Putamen (tissue), 1 donor: ENCODE results near the gene MALRD1.

Experiments used
- DNase-seq: peaks from one replicate; pipeline ENCODE4 v3.0.0-alpha.2; 2016; ENCODE audit warnings: low spot score

MALRD1 gene

GRCh38 chr10:19782430-19783089 lies 734.0 kb downstream of the MALRD1 start:
- no peak for DNase-seq

GRCh38 chr10:19783721-19784120 lies 735.1 kb downstream of the MALRD1 start:
- DNase-seq, result no peak
